NB4 (cell line): ENCODE results near the gene ZNF219.

Experiments used
- DNase-seq: peaks from one replicate; pipeline ENCODE4 v3.0.0; 2010; ENCODE audit warnings: low read depth
- H3K4me3 ChIP-seq: one replicate; pipeline ENCODE4 v1.5.1; 2011; ENCODE audit warnings: mild to moderate bottlenecking, low read depth, low read length, moderate library complexity
- MYC ChIP-seq: IDR thresholded peaks from 2 replicates; pipeline ENCODE4 v1.6.1; 2011; ENCODE audit warnings: low read depth, low read length
- POLR2A ChIP-seq: IDR thresholded peaks from 2 replicates; pipeline ENCODE4 v1.6.1; 2011; ENCODE audit warnings: mild to moderate bottlenecking; ENCODE audit not compliant: insufficient read length; ENCODE audit errors: extremely low read depth
- TF ChIP-seq, protein P1 (sequence below): IDR thresholded peaks from 2 replicates; pipeline ENCODE4 v1.6.1; 2011; ENCODE audit warnings: low read depth, low read length
- TF ChIP-seq, protein P2 (sequence below): IDR thresholded peaks from one replicate; pipeline ENCODE4 v1.5.1; 2012; ENCODE audit warnings: low read depth, low read length

The ZNF219 gene

DNA sequence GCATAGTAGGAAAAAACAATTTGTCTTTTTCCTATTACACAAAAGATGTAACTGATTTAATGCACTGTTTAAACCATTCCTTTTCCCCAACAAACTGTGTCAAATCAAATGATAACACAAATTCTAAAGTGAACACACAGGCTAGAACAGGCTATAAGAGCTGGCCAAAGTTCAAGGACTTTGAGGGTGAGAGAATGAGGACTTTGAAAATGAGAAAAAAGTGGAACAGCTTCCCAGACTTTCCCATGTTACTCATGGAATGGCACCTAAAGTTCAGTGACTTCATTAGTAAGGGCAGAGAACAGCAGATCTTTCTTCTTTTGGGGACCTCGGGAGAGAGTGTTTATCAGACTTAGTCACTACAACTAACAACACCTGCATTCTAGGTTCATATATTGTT lies 25.0 kb upstream of the ZNF219 start:
- no peak for DNase-seq
- TF ChIP-seq POLR2A (no peak), MYC (no peak)
- TF ChIP-seq, protein P1, sequence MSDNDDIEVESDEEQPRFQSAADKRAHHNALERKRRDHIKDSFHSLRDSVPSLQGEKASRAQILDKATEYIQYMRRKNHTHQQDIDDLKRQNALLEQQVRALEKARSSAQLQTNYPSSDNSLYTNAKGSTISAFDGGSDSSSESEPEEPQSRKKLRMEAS: no peak
- no peak overlapping the region for H3K4me3 ChIP-seq

DNA sequence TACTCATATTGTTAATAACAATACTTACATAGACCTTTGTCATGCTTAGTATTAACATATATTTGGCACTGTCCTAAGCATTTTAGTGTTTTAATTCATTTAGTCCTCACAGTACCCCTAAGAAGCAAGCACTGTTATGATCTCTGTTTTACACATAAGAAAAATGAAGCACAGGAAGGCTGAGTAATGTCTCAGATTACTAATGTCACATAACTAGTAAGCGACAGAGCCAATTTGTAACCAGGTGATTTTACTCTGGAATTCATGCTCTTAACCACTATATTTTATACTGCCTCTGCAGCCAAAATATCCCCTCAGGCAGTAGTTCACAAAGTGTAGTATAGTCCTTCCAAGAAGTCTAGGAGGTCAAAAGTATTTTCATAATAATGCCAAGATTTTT lies 22.7 kb upstream of the ZNF219 start:
- TF ChIP-seq, protein P2, sequence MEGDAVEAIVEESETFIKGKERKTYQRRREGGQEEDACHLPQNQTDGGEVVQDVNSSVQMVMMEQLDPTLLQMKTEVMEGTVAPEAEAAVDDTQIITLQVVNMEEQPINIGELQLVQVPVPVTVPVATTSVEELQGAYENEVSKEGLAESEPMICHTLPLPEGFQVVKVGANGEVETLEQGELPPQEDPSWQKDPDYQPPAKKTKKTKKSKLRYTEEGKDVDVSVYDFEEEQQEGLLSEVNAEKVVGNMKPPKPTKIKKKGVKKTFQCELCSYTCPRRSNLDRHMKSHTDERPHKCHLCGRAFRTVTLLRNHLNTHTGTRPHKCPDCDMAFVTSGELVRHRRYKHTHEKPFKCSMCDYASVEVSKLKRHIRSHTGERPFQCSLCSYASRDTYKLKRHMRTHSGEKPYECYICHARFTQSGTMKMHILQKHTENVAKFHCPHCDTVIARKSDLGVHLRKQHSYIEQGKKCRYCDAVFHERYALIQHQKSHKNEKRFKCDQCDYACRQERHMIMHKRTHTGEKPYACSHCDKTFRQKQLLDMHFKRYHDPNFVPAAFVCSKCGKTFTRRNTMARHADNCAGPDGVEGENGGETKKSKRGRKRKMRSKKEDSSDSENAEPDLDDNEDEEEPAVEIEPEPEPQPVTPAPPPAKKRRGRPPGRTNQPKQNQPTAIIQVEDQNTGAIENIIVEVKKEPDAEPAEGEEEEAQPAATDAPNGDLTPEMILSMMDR: no peak
- no peak for TF ChIP-seq POLR2A
- TF ChIP-seq, protein P1: no peak
- no peak for TF ChIP-seq MYC
- DNase-seq: no peak
- no peak overlapping the region for H3K4me3 ChIP-seq

DNA sequence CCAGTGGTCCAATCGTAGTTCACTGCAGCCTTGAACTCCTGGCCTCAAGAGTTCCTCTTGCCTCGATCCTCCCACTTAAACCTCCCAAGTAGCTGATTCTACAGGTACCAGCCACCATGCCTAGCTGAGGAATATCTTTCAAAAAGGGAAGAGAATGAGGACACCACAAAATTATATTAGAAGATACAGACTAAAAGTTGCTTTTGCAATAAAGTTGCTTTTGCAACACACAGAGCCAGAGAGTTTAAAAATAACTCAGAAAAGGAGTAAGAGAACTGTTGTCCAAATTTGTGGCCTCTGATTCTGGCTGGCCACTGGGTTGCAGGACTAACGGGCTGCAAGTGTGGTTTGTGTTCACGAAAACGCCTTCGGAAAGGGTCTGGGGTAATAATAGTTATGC lies 22.2 kb upstream of the ZNF219 start:
- peak; percentile 44 for DNase-seq
- H3K4me3 ChIP-seq: no peak overlapping the region
- TF ChIP-seq, protein P2: no peak
- TF ChIP-seq MYC: no peak
- TF ChIP-seq POLR2A: no peak
- TF ChIP-seq, protein P1: no peak

DNA sequence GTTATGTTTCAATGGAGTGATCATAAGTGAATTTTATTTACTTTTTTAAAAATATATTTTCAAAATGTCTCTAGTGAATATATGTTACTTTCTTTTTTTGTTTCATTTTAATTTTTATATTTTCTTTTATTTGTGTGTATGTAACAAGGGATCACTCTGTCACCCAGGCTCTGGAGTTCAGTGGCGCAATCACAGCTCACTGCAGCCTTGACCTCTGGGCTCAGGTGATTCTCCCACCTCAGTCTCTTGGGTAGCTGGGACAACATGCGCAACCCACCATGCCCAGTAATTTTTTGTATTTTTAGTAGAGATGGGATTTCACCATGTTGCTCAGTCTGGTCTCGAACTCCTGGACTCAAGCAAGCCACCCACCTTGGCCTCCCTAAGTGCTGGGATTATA lies 20.5 kb upstream of the ZNF219 start:
- no peak for DNase-seq
- H3K4me3 ChIP-seq: no peak overlapping the region
- TF ChIP-seq, protein P2: no peak
- TF ChIP-seq, protein P1: no peak
- TF ChIP-seq POLR2A (no peak), MYC (no peak)

DNA sequence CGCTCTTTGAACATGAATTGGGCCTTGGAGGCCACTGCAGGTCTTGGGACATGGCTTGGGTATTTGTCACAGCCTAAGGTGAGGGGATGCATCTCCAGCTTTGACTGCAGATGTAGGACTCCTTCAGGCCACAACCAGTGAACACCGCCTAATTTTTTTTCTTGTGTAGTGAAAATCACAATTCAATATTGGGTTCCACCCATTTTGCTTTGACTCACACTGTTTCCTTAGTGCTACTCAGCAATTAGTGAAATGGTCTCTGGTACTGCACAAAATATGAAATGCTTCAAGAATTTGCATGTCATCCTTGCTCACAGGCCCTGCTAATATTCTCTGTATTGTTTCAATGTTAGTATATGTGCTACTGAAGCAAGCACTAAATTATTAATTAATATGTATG lies 14.9 kb upstream of the ZNF219 start:
- H3K4me3 ChIP-seq: no peak overlapping the region
- DNase-seq: no peak
- TF ChIP-seq POLR2A (no peak), MYC (no peak)
- TF ChIP-seq, protein P2: no peak
- TF ChIP-seq, protein P1: no peak

DNA sequence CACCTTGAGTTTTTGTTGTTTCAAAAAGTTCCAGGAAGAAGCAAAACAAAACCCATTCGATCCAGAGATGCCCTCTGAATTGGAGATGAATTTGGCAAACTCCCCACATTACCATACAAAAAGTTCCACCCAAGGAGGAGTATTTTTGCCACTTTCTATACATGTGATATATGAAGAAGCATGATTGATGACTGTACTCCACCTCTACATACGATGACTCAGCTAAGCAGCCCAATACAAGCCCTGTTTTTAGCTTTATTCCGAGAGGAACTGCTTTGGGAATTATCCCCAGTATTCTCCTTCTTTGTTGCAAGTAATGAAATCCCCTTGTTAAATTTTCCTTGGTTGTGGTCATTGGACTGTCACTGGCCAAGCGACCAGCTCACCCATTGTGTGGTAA lies 13.8 kb upstream of the ZNF219 start:
- no peak for TF ChIP-seq MYC
- TF ChIP-seq, protein P2: no peak
- TF ChIP-seq POLR2A: no peak
- TF ChIP-seq, protein P1: no peak
- no peak for DNase-seq
- no peak overlapping the region for H3K4me3 ChIP-seq
